PFSK-1 (cell line): ENCODE data around the gene AP1G2.

Source experiments
- FOXP2 ChIP-seq: optimal IDR thresholded peaks from 2 replicates; pipeline ENCODE3; 2011; ENCODE audit warnings: borderline replicate concordance, control low read depth, inconsistent platforms; ENCODE audit not compliant: insufficient read depth; ENCODE audit errors: extremely low read length, extremely low read depth
- POLR2AphosphoS5 ChIP-seq: IDR thresholded peaks from 2 replicates; pipeline ENCODE4 v1.6.1; 2012; ENCODE audit warnings: low read depth, mild to moderate bottlenecking, control low read depth, low read length, moderate library complexity
- SIN3A ChIP-seq: IDR thresholded peaks from 2 replicates; pipeline ENCODE4 v1.6.1; 2012; ENCODE audit warnings: mild to moderate bottlenecking, low read length, moderate library complexity, borderline replicate concordance; ENCODE audit not compliant: insufficient read depth
- TAF1 ChIP-seq: IDR thresholded peaks from 2 replicates; pipeline ENCODE4 v1.6.1; 2012; ENCODE audit warnings: low read length, control low read depth, borderline replicate concordance; ENCODE audit not compliant: insufficient read depth
- TF ChIP-seq, protein P1 (sequence below), 2 experiments: IDR thresholded peaks; 2 replicates each; pipeline versions ENCODE4 v1.6.1 to v1.8.0; 2011 to 2012; ENCODE audit warnings: low read depth in 2 of 2, low read length in 2 of 2, control low read depth in 1 of 2, inconsistent platforms in 1 of 2, mild to moderate bottlenecking in 1 of 2, moderate library complexity in 1 of 2; ENCODE audit not compliant: insufficient read depth in 1 of 2

AP1G2 gene

DNA sequence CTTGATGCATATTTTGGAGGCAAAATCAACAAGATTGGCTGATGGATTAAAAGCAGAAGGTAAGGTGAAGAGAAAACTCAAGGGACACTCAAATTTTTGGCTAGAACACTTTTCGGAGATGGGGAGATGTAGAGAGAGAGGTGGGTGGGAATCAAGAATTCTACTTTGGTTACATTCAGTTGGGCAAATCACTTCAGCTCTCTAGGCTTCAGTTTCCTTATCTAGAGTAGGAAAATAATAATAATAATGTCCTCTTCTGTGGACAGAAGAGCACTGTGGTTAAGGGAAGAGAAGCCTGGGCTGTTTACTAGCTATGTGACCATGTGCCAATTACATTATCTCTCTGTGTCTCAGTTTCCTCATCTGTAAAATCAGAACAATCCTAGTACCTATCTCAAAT is 45.2 kb upstream of the AP1G2 start:
- TF ChIP-seq FOXP2 (no peak), TAF1 (no peak), POLR2AphosphoS5 (no peak), SIN3A (no peak)
- TF ChIP-seq, protein P1, sequence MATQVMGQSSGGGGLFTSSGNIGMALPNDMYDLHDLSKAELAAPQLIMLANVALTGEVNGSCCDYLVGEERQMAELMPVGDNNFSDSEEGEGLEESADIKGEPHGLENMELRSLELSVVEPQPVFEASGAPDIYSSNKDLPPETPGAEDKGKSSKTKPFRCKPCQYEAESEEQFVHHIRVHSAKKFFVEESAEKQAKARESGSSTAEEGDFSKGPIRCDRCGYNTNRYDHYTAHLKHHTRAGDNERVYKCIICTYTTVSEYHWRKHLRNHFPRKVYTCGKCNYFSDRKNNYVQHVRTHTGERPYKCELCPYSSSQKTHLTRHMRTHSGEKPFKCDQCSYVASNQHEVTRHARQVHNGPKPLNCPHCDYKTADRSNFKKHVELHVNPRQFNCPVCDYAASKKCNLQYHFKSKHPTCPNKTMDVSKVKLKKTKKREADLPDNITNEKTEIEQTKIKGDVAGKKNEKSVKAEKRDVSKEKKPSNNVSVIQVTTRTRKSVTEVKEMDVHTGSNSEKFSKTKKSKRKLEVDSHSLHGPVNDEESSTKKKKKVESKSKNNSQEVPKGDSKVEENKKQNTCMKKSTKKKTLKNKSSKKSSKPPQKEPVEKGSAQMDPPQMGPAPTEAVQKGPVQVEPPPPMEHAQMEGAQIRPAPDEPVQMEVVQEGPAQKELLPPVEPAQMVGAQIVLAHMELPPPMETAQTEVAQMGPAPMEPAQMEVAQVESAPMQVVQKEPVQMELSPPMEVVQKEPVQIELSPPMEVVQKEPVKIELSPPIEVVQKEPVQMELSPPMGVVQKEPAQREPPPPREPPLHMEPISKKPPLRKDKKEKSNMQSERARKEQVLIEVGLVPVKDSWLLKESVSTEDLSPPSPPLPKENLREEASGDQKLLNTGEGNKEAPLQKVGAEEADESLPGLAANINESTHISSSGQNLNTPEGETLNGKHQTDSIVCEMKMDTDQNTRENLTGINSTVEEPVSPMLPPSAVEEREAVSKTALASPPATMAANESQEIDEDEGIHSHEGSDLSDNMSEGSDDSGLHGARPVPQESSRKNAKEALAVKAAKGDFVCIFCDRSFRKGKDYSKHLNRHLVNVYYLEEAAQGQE (IDR thresholded peaks at IDR 0.05; ENCODE audit: insufficient read depth in 1 of 2, low read depth in 2 of 2, low read length in 2 of 2), result no peak

DNA sequence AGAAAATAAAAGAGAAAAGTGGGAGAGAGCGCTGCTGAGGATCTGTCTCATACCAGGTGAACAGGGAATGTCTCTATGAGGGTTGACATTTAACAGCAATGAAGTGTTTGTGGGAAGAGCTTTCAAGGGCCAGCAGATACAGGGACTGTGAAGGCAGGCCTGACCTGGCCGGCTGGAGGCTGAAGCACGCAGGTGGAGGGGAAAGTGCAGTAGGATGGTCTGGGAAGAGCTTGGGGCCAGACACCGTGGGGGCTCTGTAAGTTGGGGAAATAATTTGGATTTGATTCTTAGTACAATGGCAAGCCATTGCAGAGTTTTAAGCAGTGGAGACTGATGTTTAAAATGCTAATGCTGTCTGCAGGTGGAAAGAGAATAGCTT is 44.8 kb upstream of the AP1G2 start:
- TF ChIP-seq SIN3A, result no peak
- TF ChIP-seq, protein P1 (IDR thresholded peaks at IDR 0.05; ENCODE audit: insufficient read depth in 1 of 2, low read depth in 2 of 2, low read length in 2 of 2), result no peak
- TF ChIP-seq POLR2AphosphoS5, result no peak
- TF ChIP-seq TAF1, result no peak
- TF ChIP-seq FOXP2, result no peak

DNA sequence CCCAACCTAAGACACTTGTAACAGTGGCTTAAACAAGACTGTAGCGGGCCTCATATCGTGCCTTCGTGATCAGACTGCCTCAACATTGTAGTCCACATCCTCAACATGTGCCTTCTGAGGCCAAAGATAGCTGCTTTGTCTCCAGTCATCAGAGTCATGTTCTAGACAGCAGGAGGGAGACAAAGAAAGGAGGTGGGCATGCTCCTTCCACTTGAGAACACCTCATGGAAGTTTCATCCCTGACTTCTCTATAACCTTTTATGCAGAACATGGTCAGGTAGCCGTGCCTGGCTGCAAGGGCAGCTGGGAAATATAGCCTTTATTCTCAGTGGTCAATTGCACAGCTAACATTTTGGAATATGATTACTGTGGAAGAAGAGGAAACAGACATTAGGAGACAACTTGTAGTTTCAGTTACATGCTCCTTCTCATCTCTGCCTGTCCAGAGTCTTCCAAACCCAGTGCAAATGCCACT is 43.3 kb upstream of the AP1G2 start:
- TF ChIP-seq POLR2AphosphoS5 (no peak), TAF1 (no peak), FOXP2 (no peak), SIN3A (no peak)
- TF ChIP-seq, protein P1 (IDR thresholded peaks at IDR 0.05; ENCODE audit: insufficient read depth in 1 of 2, low read depth in 2 of 2, low read length in 2 of 2), result no peak

DNA sequence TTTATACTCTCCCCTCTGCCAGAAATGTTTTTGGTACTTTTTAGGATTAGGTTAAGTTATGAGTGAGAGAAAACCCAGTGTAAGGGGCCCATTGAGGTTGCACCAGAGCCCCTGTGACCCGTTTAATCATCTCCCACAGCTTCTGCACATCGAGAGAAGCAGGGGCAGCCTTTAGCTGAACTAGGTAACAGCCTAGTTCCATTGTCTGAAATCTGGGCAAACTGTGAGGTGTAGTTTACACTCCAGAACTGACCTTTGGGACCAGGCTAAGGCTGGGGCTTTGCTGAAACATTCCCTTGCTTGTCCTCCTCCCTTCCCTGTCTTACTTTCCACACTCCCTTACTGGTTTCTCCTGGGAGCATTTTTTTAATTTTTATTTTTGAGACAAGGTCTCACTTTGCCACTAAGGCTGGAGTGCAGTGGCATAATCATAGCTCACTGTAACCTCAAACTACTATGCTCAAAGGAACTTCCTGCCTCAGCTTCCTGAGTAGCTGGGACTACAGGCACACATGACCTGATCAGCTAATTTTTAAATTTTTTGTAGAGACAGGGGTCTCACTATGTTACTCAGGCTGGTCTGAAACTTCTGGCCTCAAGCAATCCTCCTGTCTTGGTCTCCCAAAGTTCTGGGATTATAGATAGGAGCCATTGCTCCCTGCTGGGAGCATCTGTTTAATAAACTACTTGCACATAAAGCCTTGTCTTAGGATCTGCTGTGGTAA is 42.7 kb upstream of the AP1G2 start:
- no peak for TF ChIP-seq TAF1
- TF ChIP-seq, protein P1 (IDR thresholded peaks at IDR 0.05; ENCODE audit: insufficient read depth in 1 of 2, low read depth in 2 of 2, low read length in 2 of 2), result no peak
- no peak for TF ChIP-seq FOXP2
- TF ChIP-seq SIN3A, result no peak
- no peak for TF ChIP-seq POLR2AphosphoS5

DNA sequence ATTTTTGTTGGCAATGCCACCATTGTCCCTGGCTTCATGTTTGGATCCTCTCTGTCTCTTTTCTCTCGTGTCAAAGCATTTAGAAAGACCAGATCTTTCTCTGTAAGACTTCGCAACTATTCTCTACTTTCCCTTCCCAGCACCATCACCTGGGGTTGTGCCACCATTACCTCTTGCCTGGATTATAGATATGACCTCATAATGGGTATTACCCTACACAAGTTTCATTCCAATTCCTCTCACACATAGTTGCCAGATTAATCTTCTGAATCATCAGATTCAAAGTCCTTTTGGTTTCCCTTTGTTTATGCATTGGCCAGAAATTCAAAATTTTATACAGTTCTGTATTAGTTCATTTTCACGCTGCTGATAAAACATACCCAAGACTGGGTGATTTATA is 41.4 kb upstream of the AP1G2 start:
- TF ChIP-seq, protein P1 (IDR thresholded peaks at IDR 0.05; ENCODE audit: insufficient read depth in 1 of 2, low read depth in 2 of 2, low read length in 2 of 2), result no peak
- no peak for TF ChIP-seq SIN3A
- no peak for TF ChIP-seq POLR2AphosphoS5
- TF ChIP-seq TAF1, result no peak
- no peak for TF ChIP-seq FOXP2
